H1 (cell line): ENCODE results near the gene NLRP1. TPM values are rescaled to one million over a fixed set of nuclear protein-coding genes. Genes with fewer than 3 reads are reported as not detected.

Experiments used
- POLR2AphosphoS5 ChIP-seq: IDR thresholded peaks from 2 replicates; pipeline ENCODE4 v1.6.1; 2011; ENCODE audit warnings: low read depth, low read length
- SP2 ChIP-seq: IDR thresholded peaks from 2 replicates; pipeline ENCODE4 v1.6.1; 2012; ENCODE audit warnings: mild to moderate bottlenecking, low read length, inconsistent platforms
- polyA plus RNA-seq, 7 experiments: library from polyadenylated mRNA; depleted of rRNA in 3 of 7; stranded (reverse) in 5 of 7; unstranded in 2 of 7; fragments of >200 nt in 5 of 7; fragments of 200-250 nt in 2 of 7; gene quantifications; 1 replicate in 5 of 7; 2 replicates in 1 of 7; 4 replicates in 1 of 7; pipeline versions ENCODE4 v1.2.1 to v1.2.3, GENCODE V29; 2011 to 2013; ENCODE audit warnings: missing spikeins in 2 of 7, mixed read lengths in 2 of 7
- total RNA-seq: library from RNA; stranded (reverse); fragmentation: NEBNext Ultra II Directional; extraction: Animal tissue kit (Norgen Biotek cat#: 25700); gene quantifications from 2 replicates; pipeline ENCODE4 v1.2.1, GENCODE V29; 2021

NLRP1 gene
- total and polyA plus RNA-seq, 2 of the 8 experiments (the other 6 are each of a cell fraction or from before 2014, with no cell fraction given) = 8.6 to 10.4 TPM

DNA sequence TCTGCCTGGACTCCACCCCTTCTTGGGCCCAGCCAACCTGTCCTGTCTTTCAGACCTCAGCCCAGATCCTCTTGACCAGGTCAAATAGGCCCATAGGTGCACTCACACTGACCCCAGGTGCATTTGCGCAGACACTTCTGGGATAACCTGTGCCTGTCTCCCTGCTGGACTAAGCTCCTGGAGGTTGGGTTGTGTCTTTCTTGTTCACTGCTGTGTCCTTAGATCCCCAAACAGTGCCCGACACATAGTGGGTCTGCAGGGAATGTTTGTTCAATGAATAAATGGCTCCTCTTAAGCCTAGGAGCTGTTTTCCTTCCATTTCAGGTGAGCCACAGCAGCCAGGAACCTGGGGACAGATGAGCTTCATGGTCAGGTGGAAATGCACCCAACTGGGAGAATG, 48.9 kb downstream of the NLRP1 start (continued):
- TF ChIP-seq SP2 (no peak), POLR2AphosphoS5 (no peak)
